Activated naive CD4-positive, alpha-beta T cell treated with anti-CD3 and anti-CD28 coated beads, Interleukin-2, amount 10 ng/mL, durations not matched to agents 7 days and 5 days (primary cell): ENCODE data around the gene CD248.

ENCODE experiments used
- CTCF ChIA-PET: fragments of 350-600 bp; sonication (Branson Sonifier 250); formaldehyde crosslinking; loops from one replicate; lab custom pipeline; 2021; ENCODE audit warnings: antibody characterized with exemption; lab: Charles Lee
- DNase-seq: peaks from one replicate; pipeline ENCODE4 v3.0.0-alpha.2; 2020
- H3K27ac Mint-ChIP-seq: one replicate; pipeline ENCODE4 v1.8.0; 2021; ENCODE audit warnings: mild to moderate bottlenecking, moderate library complexity, mixed read lengths
- H3K27me3 Mint-ChIP-seq: one replicate; pipeline ENCODE4 v1.8.0; 2021; ENCODE audit warnings: mild to moderate bottlenecking, mixed read lengths
- H3K36me3 Mint-ChIP-seq: one replicate; pipeline ENCODE4 v1.8.0; 2021; ENCODE audit warnings: mixed read lengths
- H3K4me1 Mint-ChIP-seq: one replicate; pipeline ENCODE4 v1.8.0; 2021; ENCODE audit warnings: mixed read lengths
- H3K4me3 Mint-ChIP-seq: one replicate; pipeline ENCODE4 v1.8.0; 2021; ENCODE audit warnings: mild to moderate bottlenecking, moderate library complexity, mixed read lengths
- H3K9me3 Mint-ChIP-seq: one replicate; pipeline ENCODE4 v1.8.0; 2021; ENCODE audit warnings: mixed read lengths

Gene CD248

DNA sequence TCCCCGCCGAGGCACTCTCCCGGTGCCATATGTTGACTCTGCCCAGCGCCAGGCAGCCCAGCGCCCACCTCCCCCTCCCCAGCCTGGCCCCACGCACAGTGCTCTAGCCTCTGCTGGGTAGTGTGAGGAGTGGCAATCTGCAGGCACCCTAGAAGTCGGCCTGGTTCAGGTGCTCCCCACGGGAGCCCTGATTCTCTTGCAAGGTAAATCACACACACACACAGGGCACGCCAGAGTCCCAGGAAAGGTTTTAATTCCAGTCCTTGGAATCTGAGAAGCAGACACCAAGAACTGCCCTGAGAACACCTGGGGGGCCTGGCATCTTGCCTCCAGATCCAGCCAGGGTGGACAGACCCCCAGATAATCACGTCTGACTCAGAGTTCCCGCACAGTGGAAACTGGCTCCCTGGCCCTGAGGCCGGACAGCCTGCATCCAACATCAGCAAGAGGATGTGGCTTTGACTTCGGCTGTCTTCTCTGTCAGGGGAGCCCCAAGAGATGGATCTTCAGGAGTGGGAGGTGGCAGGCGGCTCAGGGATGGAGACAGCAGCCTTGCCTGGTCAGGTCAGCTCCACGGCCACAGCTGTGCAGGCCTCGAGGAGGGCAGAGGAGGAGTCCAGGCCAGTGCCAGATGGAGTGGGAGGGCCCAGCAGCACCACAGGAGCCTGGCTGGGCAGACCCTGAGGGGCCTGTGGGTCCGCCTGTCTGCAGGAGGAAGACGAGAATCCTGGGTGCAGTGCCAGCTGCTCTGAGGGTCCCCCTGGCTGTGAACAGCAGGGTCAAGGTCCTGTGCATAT is 20.5 kb upstream of the CD248 start:
- Mint-ChIP-seq H3K9me3 (no peaks in the 10 kb centered on the region), H3K27ac (no peak overlapping the region), H3K27me3 (peaks cover 14% of the 10 kb centered on the region), H3K4me1 (peaks cover 23% of the 10 kb centered on the region), H3K36me3 (peaks cover 28% of the 10 kb centered on the region), H3K4me3 (no peak overlapping the region)
- DNase-seq: no peak
- CTCF ChIA-PET: interaction anchor here (0.8 to 3.5 kb wide), 4 partner anchors 8 to 51 kb away, joined by 3 to 27 read pairs (median 10); no protein-coding TSS in a partner anchor

DNA sequence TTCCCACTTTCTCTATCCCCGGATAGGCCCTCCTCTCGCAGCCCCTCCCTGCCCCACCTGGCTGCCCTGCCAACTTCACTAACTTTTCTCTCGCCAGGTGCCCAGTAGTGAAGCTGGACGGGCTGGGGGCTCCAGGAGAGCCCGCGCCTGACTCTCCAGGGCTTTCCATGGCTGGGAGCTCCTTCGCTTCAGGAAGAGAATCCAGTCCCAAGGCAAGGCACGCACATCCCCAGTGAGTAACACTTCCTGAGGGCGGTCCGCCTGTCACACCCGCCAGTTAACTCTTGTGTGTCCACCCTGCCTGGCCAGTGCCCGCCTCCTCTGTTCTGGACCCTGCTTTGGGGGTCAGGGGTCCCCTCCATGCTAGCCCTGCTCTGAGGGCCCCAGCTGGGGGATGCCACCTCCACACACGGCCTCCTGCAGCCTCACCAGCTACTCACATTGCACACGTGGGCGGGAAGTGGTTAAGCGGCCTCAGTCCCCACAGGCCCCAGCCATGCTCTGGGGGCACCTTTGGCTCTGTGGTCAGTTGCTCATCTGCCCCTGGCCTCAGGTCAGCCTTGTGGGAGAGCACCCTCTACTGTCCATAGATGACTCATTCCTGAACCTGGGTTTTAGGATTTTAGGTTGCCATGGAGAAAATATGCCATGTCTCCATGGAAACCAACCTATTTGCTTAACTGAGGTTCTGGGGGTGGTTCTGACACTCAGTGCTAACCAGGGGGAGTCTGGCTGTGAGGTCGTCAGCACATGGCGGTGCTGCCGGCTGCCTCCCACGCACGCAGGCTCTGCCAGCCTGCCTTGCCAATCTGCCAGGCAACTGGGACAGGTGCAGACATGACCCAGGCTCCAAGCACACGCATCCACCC is 19.6 kb upstream of the CD248 start, which contains the start of gene RIN1:
RIN1 (minus strand) TSS at position 201 of the 869 bp plus-strand sequence; CDS start at position 169, 32 bp downstream.
- Mint-ChIP-seq H3K9me3 (no peaks in the 10 kb centered on the region), H3K27ac (peak within 1 kb of the TSS; percentile 42), H3K4me3 (peak within 1 kb of the TSS; percentile 77), H3K4me1 (peaks cover 23% of the 10 kb centered on the region), H3K36me3 (peaks cover 24% of the 10 kb centered on the region), H3K27me3 (peaks cover 14% of the 10 kb centered on the region)
- CTCF ChIA-PET: interaction anchor here (1.2 to 2.8 kb wide), 2 partner anchors 24 to 27 kb away, joined by 3 to 27 read pairs; no protein-coding TSS in a partner anchor
- peak; percentile 64 for DNase-seq

DNA sequence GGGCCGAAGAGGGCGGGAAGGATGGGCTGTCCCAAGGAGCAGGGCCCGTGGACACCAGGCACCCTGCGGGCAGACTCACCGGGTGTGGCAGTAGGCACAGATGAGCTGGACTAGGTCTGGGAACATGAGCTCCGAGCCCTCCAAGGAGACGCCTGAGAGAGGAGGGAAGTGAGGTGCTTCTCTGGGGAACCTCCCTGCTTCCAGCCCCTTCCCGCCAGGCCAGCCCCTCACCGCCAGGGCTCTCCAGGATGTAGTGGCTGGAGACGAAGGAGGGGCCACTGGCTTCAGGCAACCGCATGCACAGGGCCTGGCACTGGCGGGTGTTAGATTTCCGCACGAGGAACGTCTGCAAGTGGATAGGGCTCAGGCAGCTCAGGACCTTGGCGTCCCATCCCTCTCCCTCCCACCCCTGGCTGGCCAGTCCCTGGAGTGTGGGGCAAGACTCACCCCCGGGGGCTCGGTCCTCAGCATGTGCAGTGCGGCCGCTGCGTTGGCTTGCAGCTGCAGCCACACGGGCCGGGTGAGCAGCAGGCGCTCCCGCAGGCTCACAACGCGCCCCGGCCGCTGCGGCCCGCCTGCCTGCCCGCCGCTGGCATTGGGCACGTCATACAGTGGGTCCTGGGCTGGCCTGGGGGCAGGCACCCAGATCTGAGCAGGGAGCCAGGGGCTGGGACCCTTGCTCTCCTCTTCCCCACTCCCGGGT is 18.8 kb upstream of the CD248 start:
- CTCF ChIA-PET: interaction anchor here (1.0 to 2.8 kb wide), 4 partner anchors 23 to 54 kb away, joined by 3 to 27 read pairs (median 3); no protein-coding TSS in a partner anchor
- DNase-seq: peak; percentile 32
- peaks cover 19% of the 10 kb centered on the region for H3K36me3 Mint-ChIP-seq
- H3K9me3 Mint-ChIP-seq: no peaks in the 10 kb centered on the region
- H3K27ac Mint-ChIP-seq: no peak overlapping the region
- H3K4me3 Mint-ChIP-seq: peak overlapping the region; percentile 77
- peaks cover 14% of the 10 kb centered on the region for H3K27me3 Mint-ChIP-seq
- H3K4me1 Mint-ChIP-seq: peaks cover 23% of the 10 kb centered on the region

DNA sequence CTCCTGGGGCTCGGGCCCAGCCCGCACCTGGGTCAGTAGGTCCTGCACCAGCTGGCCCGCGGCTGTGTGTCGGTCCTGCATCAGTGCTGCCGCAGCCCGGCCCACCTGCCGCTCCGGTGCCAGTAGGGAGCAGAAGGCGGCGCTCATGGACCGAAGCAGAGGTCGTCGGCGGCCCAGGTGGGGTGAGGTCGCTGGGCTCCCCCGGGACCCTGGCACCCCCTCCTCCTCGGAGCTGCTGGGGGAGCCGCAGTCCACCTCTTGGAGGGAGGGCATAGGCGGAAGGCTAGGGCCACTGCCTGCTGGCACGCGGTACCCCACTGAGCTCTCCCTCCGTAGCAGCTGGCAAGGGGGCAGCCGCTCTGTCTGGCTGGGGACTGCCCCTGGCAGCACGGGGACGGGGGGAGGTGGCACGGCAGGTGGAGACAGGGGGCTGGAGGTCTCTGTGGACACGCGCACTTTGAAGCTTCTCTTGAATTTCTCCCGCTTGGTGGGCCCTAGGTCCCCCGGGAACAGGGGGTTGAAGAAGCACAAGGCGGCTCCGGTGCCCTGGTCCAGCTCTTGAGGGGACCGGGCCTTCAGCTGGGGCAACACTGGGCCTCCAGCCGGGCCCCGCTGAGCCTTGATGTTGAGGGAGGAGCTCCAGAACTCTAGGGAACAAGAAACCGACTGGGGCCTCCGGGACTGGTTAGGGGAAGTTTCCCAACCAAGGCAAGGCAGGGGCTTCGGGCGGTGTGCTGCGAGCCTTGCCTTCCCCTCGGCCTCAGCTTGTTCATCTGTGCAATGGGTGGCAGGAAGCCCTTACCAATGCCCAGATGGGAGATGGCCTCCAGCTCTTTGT is 18.0 kb upstream of the CD248 start:
- Mint-ChIP-seq H3K4me3 (peak overlapping the region; percentile 57), H3K4me1 (peaks cover 23% of the 10 kb centered on the region), H3K36me3 (peaks cover 17% of the 10 kb centered on the region), H3K27ac (no peak overlapping the region), H3K27me3 (peaks cover 14% of the 10 kb centered on the region), H3K9me3 (no peaks in the 10 kb centered on the region)
- CTCF ChIA-PET: interaction anchor here (1.0 to 2.8 kb wide), 4 partner anchors 9 to 54 kb away, joined by 3 to 27 read pairs (median 3); no protein-coding TSS in a partner anchor
- peak; percentile 19 for DNase-seq

DNA sequence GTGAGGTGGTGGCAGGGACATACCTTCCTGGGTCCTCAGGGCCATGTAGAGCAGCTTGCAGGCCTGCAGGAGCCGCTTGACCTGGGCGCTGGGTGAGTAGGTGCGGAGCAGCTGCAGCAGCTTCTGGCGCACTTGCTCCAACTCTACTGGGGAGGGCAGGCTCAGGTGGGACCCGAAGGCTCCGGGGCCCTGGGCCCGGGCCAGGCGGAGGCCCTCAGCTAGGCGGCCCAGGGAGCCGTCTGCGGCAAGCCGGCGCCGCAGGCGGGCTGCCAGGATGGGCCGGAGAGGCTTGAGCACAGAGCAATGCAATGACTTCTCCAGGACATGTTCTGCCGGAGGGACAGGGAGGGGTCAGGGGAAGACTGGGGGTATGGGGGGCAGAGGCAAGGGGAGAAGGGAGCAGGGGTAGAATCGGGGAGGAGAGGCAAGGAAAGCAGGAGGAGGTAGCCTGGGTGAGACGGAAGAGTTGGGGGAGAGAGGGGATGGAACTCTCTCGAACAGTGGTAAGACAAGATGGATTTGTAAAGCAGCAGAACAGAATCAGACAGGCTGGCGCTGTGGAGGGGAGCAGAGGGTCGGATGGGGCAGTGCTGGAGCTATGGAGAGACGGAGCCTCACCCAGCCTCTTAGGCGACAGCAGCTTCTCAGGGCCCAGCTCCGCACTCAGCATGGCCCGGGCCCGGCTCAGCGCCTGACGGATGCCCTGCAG is 17.2 kb upstream of the CD248 start:
- H3K27me3 Mint-ChIP-seq: peaks cover 14% of the 10 kb centered on the region
- DNase-seq: no peak
- no peaks in the 10 kb centered on the region for H3K9me3 Mint-ChIP-seq
- no peak overlapping the region for H3K27ac Mint-ChIP-seq
- CTCF ChIA-PET: interaction anchor here (1.0 to 4.4 kb wide), 3 partner anchors 10 to 22 kb away, joined by 3 to 41 read pairs (median 27); no protein-coding TSS in a partner anchor
- H3K4me3 Mint-ChIP-seq: no peak overlapping the region
- peaks cover 15% of the 10 kb centered on the region for H3K36me3 Mint-ChIP-seq
- H3K4me1 Mint-ChIP-seq: peaks cover 25% of the 10 kb centered on the region

DNA sequence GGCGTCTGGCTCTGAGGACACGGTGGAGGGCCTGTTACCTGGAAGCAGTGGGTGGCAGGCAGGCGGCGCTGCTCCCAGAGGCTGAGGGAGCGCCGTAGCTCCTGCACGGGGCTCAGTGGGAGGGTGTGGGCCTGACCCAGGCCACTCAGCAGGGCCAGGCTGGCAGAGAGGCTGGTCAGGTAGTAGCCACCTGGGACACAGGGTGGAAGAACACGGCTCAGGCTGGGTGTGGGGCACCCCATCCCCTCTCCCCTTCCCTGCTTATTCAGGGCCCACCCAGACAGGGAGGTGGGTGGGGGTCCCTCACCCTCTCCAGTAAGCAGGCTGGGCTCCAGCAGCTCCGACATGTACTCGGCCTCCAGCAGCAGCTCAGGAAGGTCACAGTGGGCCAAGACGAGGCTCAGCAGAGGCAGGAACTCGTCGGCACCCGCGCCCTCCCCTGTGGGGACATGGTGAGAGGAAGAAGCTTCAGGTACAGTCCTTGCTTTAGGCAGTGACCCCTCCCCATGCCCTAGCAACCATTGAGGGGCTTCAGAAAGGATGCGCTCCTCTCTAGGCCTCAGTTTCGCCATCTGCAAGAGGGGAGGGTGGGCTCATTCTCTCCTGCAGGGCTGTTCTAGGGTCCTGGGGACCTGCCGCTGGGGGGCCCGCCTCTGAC is 16.5 kb upstream of the CD248 start:
- Mint-ChIP-seq H3K27me3 (peaks cover 14% of the 10 kb centered on the region), H3K36me3 (peaks cover 10% of the 10 kb centered on the region), H3K9me3 (no peaks in the 10 kb centered on the region), H3K27ac (no peak overlapping the region), H3K4me3 (no peak overlapping the region), H3K4me1 (peaks cover 30% of the 10 kb centered on the region)
- CTCF ChIA-PET: interaction anchor here (4.4 kb wide), 1 partner anchor 22 kb away, joined by 41 read pairs; no protein-coding TSS in a partner anchor
- no peak for DNase-seq

DNA sequence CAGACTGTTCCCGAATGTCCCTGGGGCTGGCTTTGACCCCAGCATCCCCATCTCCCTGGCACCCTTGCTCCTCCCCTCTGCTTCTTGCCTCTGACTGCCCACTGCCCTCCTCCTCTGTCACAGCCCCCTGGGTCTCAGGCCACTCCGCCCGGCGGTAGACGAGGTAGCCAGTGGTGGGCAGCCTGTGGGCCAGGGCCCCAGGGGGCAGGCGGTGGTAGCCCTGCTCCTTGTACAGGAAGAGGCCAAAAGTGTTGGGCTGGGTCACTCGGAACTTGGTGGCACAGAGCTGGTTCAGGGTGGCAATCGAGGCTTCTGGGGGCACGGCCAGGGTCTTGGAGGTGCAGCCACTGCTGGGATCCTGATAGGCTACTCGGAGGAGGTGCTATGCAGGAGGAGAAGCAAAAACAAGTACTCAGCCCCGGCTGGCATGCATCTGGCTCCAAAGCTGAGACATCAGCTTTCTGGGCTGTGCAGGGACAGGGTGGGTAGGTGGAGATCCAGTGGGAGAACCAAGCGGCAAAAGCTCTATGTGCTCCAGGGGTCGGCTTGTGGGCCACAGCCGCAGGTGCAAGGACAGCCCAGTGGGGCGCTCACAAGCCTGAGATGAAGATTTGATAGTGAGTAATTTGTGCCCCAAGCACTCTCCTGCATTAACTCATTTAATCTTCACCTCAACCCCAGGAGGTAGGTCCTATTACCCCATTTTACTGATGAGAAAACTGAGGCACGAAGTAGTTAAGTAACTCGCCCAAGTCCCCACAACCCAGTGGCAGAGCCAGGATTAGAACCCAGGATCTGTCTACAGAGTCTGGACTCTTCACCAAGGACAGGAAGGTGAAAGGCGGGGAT is 15.8 kb upstream of the CD248 start:
- H3K27me3 Mint-ChIP-seq: peaks cover 14% of the 10 kb centered on the region
- H3K4me3 Mint-ChIP-seq: no peak overlapping the region
- CTCF ChIA-PET: interaction anchor here (1.0 to 4.4 kb wide), 2 partner anchors 21 to 56 kb away, joined by 3 to 41 read pairs; no protein-coding TSS in a partner anchor
- no peak overlapping the region for H3K27ac Mint-ChIP-seq
- DNase-seq: no peak
- peaks cover 8% of the 10 kb centered on the region for H3K36me3 Mint-ChIP-seq
- H3K9me3 Mint-ChIP-seq: no peaks in the 10 kb centered on the region
- H3K4me1 Mint-ChIP-seq: peaks cover 38% of the 10 kb centered on the region

DNA sequence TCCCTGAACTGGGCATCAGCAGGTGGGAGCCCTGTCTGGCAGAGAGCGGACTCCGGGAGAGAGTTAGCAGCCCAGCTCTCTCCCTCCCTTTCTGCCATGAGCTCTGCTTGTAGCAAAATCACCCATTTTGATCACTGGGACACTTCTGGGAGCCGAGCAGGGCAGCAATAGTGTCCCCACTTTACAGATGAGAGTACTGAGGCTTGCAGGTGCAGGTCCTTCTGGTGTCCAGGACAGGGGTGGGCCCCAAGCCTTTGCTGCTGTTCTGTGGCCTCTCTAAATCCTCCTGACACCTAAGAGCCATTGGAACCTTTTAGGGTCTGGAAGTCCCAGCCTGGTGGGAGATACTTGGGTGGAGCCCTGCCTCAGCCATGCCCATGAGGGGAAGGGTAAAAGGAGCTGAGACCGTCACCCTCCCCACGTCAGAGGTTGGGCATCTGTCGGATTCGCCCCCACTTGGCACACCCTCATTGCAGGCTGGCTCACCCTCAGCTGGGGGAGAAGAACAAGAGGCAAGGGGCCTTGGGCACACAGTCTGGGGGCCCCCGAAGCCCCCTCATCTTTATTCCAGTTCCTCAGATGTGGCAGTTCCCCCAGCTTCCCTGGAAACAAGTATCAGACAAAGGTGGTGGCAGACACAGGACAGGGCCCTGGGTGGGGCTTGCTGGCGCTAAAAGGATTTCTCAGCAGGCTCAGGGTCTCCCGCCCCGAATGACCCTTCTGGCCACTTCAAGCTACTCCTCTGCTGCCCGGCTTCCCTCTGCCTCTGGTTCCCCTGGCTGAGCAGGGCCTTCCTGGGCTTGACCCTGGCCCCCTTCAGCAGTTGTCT is 14.9 kb upstream of the CD248 start:
- Mint-ChIP-seq H3K9me3 (no peaks in the 10 kb centered on the region), H3K27me3 (peaks cover 14% of the 10 kb centered on the region), H3K4me3 (no peak overlapping the region), H3K36me3 (peaks cover 2% of the 10 kb centered on the region), H3K4me1 (peaks cover 37% of the 10 kb centered on the region), H3K27ac (no peak overlapping the region)
- CTCF ChIA-PET: interaction anchor here (1.0 to 4.4 kb wide), 2 partner anchors 20 to 57 kb away, joined by 3 to 41 read pairs; no protein-coding TSS in a partner anchor
- no peak for DNase-seq

DNA sequence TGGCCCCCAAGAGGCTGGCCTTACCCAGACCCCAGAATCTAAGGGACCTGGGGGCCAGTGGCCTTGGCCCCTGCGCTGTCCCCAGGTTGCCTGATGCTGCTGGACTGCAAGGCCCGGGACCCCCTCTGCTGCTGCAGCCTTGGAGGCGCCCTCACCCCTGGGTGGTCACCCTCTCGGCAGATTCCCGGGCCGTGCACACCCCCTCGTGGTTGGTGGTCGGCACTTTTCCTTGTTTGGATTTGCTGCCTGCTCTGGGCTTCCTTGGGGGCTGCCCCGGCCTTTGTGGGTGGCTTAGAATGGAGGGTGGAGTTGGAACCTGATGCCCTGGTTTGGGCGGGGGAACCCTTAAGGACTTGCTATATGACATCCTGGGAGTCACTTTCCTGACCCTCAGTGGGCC is 14.1 kb upstream of the CD248 start:
- Mint-ChIP-seq H3K27me3 (peaks cover 7% of the 10 kb centered on the region), H3K27ac (no peak overlapping the region), H3K4me3 (no peak overlapping the region), H3K4me1 (peaks cover 37% of the 10 kb centered on the region), H3K9me3 (no peaks in the 10 kb centered on the region), H3K36me3 (no peaks in the 10 kb centered on the region)
- no peak for DNase-seq
- CTCF ChIA-PET: interaction anchor here (0.7 to 4.4 kb wide), 4 partner anchors 19 to 361 kb away, joined by 3 to 41 read pairs (median 6); no protein-coding TSS in a partner anchor

DNA sequence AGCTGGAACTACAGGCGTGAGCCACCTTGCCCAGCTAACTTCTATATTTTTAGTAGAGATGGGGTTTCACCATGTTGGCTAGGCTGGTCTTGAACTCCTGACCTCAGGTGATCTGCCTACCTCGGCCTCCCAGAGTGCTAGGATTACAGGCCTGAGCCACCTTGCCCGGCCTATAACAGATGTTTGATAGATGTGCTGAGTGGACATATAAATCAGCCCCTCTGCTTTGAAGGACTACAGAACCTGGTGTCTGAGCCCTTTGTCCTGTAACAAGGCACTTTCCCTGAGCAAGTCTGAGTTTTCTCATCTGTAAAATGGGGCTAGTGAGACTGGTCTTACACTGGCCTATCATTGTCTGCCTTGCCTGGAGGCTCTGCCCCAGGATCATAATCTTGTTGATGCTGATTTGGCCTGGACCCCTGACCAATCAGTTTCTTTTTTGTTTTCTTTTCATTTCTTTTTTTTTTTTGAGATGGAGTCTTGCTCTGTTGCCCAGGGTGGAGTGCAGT is 12.4 kb upstream of the CD248 start:
- no peak for DNase-seq
- H3K4me3 Mint-ChIP-seq: no peak overlapping the region
- no peaks in the 10 kb centered on the region for H3K27me3 Mint-ChIP-seq
- peak overlapping the region; percentile 87 for H3K27ac Mint-ChIP-seq
- no peaks in the 10 kb centered on the region for H3K36me3 Mint-ChIP-seq
- CTCF ChIA-PET: interaction anchor here (0.8 to 4.4 kb wide), 6 partner anchors 9 to 59 kb away, joined by 3 to 41 read pairs (median 6); no protein-coding TSS in a partner anchor
- peaks cover 48% of the 10 kb centered on the region for H3K4me1 Mint-ChIP-seq
- H3K9me3 Mint-ChIP-seq: no peaks in the 10 kb centered on the region
